SIG-M5 treated with dmso at 0.1 percent for 504 hours (cell line): Measurements from ENCODE around the gene AFF1.
"Not testable (repeated sequence)": the region's sequence is repeated elsewhere in the genome, so short reads cannot be mapped to it uniquely, and the experiment has no call there.

Source experiments
- DNase-seq: peaks from one replicate; lab custom pipeline; 2025; ENCODE audit not compliant: unreplicated experiment; lab: John Stamatoyannopoulos, UW

The AFF1 gene

GRCh38 chr4:87010192-87010591 lies 75.4 kb downstream of the AFF1 start:
- DNase-seq, result no peak

GRCh38 chr4:87011340-87012034 lies 76.7 kb downstream of the AFF1 start:
- DNase-seq, result peak; percentile 40

GRCh38 chr4:87012265-87012953 lies 77.6 kb downstream of the AFF1 start:
- no peak for DNase-seq

GRCh38 chr4:87012954-87013308 lies 78.1 kb downstream of the AFF1 start:
- not testable (repeated sequence) for DNase-seq

GRCh38 chr4:87014284-87014782 lies 79.5 kb downstream of the AFF1 start:
- DNase-seq, result no peak

GRCh38 chr4:87015416-87015815 lies 80.6 kb downstream of the AFF1 start:
- DNase-seq, result no peak

- DNase-seq, result peak; percentile 78
Measured at GRCh38 chr4:87017580-87018342, 83.0 kb downstream of the AFF1 start.

GRCh38 chr4:87018753-87019152 lies 83.9 kb downstream of the AFF1 start:
- no peak for DNase-seq

GRCh38 chr4:87019246-87019791 lies 84.5 kb downstream of the AFF1 start:
- DNase-seq, result no peak

- no peak for DNase-seq
Measured at GRCh38 chr4:87019898-87020297, 85.1 kb downstream of the AFF1 start.

GRCh38 chr4:87024201-87024600 lies 89.4 kb downstream of the AFF1 start:
- DNase-seq, result no peak

- no peak for DNase-seq
Measured at GRCh38 chr4:87025023-87025613, 90.3 kb downstream of the AFF1 start.

- peak; percentile 22 for DNase-seq
Measured at GRCh38 chr4:87025614-87026041, 90.8 kb downstream of the AFF1 start.

GRCh38 chr4:87026800-87027495 lies 92.1 kb downstream of the AFF1 start:
- peak; percentile 59 for DNase-seq

- DNase-seq, result no peak
Measured at GRCh38 chr4:87029356-87029755, 94.5 kb downstream of the AFF1 start.

- DNase-seq, result no peak
Measured at GRCh38 chr4:87030124-87030523, 95.3 kb downstream of the AFF1 start.

- DNase-seq, result no peak
Measured at GRCh38 chr4:87030755-87031441, 96.1 kb downstream of the AFF1 start.

- no peak for DNase-seq
Measured at GRCh38 chr4:87031920-87032319, 97.1 kb downstream of the AFF1 start.

GRCh38 chr4:87032884-87033533 lies 98.2 kb downstream of the AFF1 start:
- no peak for DNase-seq
